AG09309 (cell line): ENCODE measurements around the gene MSANTD1.

Experiments used
- DNase-seq: peaks from one replicate; pipeline ENCODE4 v3.0.0-alpha.2; 2010; ENCODE audit warnings: low read depth
- H3K4me3 ChIP-seq: 2 replicates; pipeline ENCODE4 v1.5.1; 2011; ENCODE audit warnings: mild to moderate bottlenecking, low read depth, low read length, moderate library complexity; ENCODE audit not compliant: control insufficient read depth
- TF ChIP-seq, protein P1 (sequence below): IDR thresholded peaks from 2 replicates; pipeline ENCODE4 v1.5.1; 2011; ENCODE audit warnings: mild to moderate bottlenecking, low read depth, low read length, inconsistent platforms; ENCODE audit not compliant: insufficient read depth, control insufficient read depth; ENCODE audit errors: missing control alignments

Gene MSANTD1

DNA sequence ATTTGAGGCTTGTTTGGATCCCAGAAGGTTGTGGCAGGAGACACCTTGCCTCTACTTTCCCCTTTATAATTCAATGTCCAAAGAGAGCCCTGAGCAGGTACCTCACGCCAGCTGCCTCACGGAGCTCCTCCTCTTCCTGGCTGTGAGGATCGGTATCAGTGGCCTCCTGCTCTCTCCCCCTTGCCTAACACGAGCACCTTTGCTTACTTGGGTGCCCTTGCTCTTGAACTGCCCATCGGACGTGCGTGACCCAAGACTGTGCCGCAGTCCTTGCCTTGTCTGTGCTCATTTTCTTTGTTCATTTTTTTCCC, 27.8 kb upstream of the MSANTD1 start:
- H3K4me3 ChIP-seq = no peak overlapping the region
- DNase-seq = no peak
- TF ChIP-seq, protein P1, sequence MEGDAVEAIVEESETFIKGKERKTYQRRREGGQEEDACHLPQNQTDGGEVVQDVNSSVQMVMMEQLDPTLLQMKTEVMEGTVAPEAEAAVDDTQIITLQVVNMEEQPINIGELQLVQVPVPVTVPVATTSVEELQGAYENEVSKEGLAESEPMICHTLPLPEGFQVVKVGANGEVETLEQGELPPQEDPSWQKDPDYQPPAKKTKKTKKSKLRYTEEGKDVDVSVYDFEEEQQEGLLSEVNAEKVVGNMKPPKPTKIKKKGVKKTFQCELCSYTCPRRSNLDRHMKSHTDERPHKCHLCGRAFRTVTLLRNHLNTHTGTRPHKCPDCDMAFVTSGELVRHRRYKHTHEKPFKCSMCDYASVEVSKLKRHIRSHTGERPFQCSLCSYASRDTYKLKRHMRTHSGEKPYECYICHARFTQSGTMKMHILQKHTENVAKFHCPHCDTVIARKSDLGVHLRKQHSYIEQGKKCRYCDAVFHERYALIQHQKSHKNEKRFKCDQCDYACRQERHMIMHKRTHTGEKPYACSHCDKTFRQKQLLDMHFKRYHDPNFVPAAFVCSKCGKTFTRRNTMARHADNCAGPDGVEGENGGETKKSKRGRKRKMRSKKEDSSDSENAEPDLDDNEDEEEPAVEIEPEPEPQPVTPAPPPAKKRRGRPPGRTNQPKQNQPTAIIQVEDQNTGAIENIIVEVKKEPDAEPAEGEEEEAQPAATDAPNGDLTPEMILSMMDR = no peak

DNA sequence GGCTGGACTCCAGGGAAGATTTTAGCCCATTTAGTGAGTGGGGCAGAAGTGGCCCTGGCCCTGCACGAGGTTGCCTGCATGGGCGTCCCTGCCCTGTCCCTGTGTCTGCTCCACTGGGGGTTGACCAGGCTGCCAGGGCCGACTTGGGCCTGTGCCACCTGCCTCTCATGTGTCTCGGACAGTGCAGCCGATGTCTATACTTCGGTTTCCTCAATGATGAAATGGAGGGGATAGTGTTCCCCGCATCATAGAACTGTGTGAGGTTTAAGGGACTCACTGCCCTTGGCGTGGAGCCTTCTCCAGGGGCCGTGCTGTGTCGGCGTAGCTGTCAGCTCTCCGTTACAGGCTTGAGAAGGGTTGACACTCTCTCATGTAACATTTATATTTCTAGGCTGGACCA, 27.0 kb upstream of the MSANTD1 start:
- no peak for DNase-seq
- H3K4me3 ChIP-seq = no peak overlapping the region
- TF ChIP-seq, protein P1 = no peak

DNA sequence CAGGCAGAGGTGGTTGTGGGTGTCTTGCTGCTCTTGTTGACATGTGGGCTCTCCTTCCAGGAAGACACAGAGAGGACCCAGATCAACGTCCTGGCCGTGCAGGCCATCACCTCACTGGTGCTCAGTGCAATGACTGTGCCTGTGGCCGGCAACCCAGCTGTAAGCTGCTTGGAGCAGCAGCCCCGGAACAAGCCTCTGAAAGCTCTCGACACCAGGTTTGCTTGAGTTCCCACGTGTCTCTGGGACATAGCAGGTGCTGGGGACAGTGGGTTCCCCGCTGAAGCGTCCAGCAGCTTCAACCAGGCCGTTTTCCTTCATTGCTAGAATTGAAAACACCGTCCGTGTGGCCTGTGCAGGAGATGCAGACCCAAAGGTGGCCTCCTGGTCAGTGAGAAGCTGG, 25.6 kb upstream of the MSANTD1 start:
- no peak overlapping the region for H3K4me3 ChIP-seq
- no peak for DNase-seq
- TF ChIP-seq, protein P1 = no peak

DNA sequence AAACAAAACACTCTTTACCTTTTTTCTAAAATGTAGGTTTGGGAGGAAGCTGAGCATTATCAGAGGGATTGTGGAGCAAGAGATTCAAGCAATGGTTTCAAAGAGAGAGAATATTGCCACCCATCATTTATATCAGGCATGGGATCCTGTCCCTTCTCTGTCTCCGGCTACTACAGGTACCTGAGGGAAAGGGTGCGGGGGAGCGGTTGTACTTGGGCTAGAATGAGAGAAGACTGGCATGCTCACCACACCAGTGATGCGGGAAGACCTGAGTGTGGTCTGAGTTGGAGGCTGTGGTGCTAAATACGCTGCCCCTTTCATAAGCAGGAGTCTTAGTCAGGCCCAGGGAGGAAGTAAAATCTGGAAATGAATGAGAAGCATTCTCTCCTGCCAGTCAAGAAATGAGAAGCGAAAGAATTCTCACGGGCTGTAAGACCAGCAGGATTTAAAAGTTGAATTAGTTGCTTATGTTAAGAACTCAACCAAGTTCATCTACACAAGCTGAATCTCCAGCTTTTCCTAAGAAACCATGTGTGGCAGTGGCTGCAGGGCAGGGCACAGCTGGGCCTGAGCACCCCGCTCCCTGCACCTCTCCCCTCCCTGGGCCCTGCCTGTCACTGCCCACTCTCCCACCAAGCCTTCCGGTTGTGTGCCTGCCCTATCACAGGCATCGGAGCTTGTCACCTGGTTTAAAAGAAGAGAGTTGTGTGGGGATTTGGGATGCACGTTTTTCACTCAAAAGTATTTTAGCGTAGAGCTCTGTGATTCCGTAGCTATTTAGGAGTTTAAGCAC, 24.8 kb upstream of the MSANTD1 start:
- TF ChIP-seq, protein P1 = no peak
- no peak for DNase-seq

DNA sequence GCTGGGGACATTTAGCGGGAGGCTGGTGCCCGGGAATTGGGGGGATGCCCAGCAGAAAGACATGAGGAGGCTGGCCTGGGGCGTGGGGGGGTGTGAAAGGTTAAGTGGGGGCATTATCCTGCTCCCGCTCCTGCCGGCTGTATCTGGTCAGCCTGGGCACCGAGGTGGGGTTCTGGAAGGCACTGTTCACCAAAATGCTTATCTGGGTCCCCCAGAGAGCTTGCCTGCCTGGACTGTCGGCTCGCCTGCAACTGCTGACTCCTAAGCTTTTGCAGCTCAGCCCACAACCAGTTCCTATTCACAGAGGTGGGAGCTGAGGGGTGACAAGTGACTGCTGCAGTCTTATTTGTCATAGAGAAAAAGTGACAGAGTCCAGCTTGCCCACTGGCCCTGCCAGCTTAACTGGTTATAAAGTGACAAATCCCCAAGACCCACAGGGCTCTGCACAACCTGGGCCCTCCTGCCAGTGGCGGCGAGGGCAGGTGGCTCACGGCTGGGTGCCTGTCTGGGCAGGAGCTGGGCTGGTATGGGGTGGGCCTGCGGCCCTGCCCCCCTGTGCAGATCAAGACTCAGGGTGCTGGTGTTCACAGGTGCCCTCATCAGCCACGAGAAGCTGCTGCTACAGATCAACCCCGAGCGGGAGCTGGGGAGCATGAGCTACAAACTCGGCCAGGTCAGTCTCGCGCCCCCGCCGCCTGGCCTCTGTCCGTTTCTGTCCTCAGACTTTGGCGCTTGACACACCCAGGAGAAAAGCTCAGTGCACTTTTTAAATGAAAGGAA, 23.7 kb upstream of the MSANTD1 start:
- DNase-seq = no peak
- TF ChIP-seq, protein P1 = no peak

More for the DNA sequence above, 24.8 kb upstream of the MSANTD1 start:
- H3K4me3 ChIP-seq = no peak overlapping the region

GRCh38 chr4:3225936-3226335, 23.0 kb upstream of the MSANTD1 start:
- no peak for DNase-seq
- no peak overlapping the region for H3K4me3 ChIP-seq

More for the DNA sequence above, 23.7 kb upstream of the MSANTD1 start:
- no peak overlapping the region for H3K4me3 ChIP-seq

More at GRCh38 chr4:3225936-3226335, 23.0 kb upstream of the MSANTD1 start:
- TF ChIP-seq, protein P1 = no peak
